ENCODE measurements around the gene CLIP3.

DNA sequence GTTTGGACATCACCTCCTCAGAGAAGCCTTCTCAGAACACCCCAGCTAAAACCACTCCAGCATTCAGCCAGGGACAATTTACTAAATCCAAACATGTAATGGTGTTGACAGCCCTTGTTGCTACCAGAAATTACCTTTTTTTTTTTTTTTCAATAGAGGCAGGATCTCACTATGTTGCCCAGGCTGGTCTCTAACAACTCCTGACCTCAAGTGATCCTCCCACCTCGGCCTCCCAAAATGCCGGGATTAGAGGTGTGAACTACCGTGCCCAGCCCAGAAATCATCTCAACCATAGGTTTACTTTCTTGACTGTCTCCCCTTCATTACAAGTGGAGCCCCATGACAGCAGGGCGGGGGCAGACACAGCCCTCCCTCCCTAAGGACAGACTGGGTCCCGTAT is 9.2 kb downstream of the CLIP3 start:
- TF ChIP-seq POLR2AphosphoS5 (IDR thresholded peaks at IDR 0.05): no peak
- TF ChIP-seq POLR2A (IDR thresholded peaks at IDR 0.05): no peak
- TF ChIP-seq EP300 (IDR thresholded peaks at IDR 0.05): no peak
- TF ChIP-seq, protein P1, sequence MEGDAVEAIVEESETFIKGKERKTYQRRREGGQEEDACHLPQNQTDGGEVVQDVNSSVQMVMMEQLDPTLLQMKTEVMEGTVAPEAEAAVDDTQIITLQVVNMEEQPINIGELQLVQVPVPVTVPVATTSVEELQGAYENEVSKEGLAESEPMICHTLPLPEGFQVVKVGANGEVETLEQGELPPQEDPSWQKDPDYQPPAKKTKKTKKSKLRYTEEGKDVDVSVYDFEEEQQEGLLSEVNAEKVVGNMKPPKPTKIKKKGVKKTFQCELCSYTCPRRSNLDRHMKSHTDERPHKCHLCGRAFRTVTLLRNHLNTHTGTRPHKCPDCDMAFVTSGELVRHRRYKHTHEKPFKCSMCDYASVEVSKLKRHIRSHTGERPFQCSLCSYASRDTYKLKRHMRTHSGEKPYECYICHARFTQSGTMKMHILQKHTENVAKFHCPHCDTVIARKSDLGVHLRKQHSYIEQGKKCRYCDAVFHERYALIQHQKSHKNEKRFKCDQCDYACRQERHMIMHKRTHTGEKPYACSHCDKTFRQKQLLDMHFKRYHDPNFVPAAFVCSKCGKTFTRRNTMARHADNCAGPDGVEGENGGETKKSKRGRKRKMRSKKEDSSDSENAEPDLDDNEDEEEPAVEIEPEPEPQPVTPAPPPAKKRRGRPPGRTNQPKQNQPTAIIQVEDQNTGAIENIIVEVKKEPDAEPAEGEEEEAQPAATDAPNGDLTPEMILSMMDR (IDR thresholded peaks at IDR 0.05): no peak

All from suprapubic skin (tissue), 4 donors.